Tibial nerve (tissue), 4 donors: Measurements from ENCODE around the gene AMDHD2.
"Not testable (repeated sequence)": the region's sequence is repeated elsewhere in the genome, so short reads cannot be mapped to it uniquely, and the experiment has no call there.

Experiments used
- CTCF ChIP-seq, 5 experiments: fragments of 200-600 bp in 3 of 5; fragments of 450-650 bp in 2 of 5; sonication (generic) in 3 of 5; IDR thresholded peaks; one replicate each; pipeline ENCODE4 v1.5.1; 2016 to 2019; ENCODE audit warnings: antibody characterized with exemption in 5 of 5, mild to moderate bottlenecking in 3 of 5, moderate library complexity in 2 of 5
- EP300 ChIP-seq, 2 donors: sonication (generic); formaldehyde crosslinking; IDR thresholded peaks; one replicate each; pipeline ENCODE4 v1.6.1; 2017; ENCODE audit warnings: antibody characterized with exemption in 2 of 2, mild to moderate bottlenecking in 1 of 2
- POLR2A ChIP-seq, 2 donors: fragments of 450-650 bp; IDR thresholded peaks; one replicate each; pipeline ENCODE4 v1.6.1; 2017; ENCODE audit warnings: antibody characterized with exemption in 2 of 2, mild to moderate bottlenecking in 2 of 2, moderate library complexity in 2 of 2

GRCh38 chr16:2572704-2573103 is 52.5 kb downstream of the AMDHD2 start:
- not testable (repeated sequence) for TF ChIP-seq CTCF, POLR2A, EP300 (IDR thresholded peaks at IDR 0.05)
